Measurements from ENCODE around the gene RAB14. TPM values are rescaled to one million over a fixed set of nuclear protein-coding genes. Genes with fewer than 3 reads are reported as not detected.

RAB14 gene
- total RNA-seq, 1 experiment from 2014 or later, result 82.6 TPM

Other genes with a start within 250 kb of the RAB14 start
- 11.5 and 13.0 TPM in 2 replicates for gene C5, start 151.6 kb downstream of the RAB14 start, total RNA-seq (2021)
- gene CNTRL, start 126.9 kb downstream of the RAB14 start, total RNA-seq (2021), result 41.6 and 44.9 TPM in 2 replicates
- 135 and 207 TPM in 2 replicates for gene GSN, start 66.3 kb upstream of the RAB14 start, total RNA-seq (2021)
- 7.1 and 7.6 TPM in 2 replicates for gene STOM, start 168.4 kb upstream of the RAB14 start, total RNA-seq (2021)